Activated B cell treated with CpG ODN at 0.5 μM for 24 hours (primary cell): ENCODE data around the gene PIP5K1C. TPM values are rescaled to one million over a fixed set of nuclear protein-coding genes. Genes with fewer than 3 reads are reported as not detected.

ENCODE experiments used
- ATAC-seq: fragments of 200-7000 bp; cut with Tn5 transposase; one replicate; pipeline ENCODE4 v1.10.0; 2021; ENCODE audit warnings: low read depth, mild to moderate bottlenecking, moderate library complexity
- CTCF ChIA-PET: fragments of 350-600 bp; sonication (Branson Sonifier 250); formaldehyde crosslinking; loops from one replicate; lab custom pipeline; 2021; ENCODE audit warnings: antibody characterized with exemption; lab: Charles Lee
- POLR2A ChIA-PET: fragments of 350-600 bp; sonication (Branson Sonifier 250); formaldehyde crosslinking; loops from one replicate; lab custom pipeline; 2021; ENCODE audit warnings: antibody characterized with exemption; lab: Charles Lee
- DNase-seq: peaks from one replicate; pipeline ENCODE4 v3.0.0; 2022
- H3K27ac Mint-ChIP-seq: one replicate; pipeline ENCODE4 v1.8.0; 2020; ENCODE audit warnings: mixed read lengths
- H3K27me3 Mint-ChIP-seq: one replicate; pipeline ENCODE4 v1.8.0; 2021; ENCODE audit warnings: mixed read lengths
- H3K36me3 Mint-ChIP-seq: one replicate; pipeline ENCODE4 v1.8.0; 2021; ENCODE audit warnings: low read depth, mixed read lengths
- H3K4me1 Mint-ChIP-seq: one replicate; pipeline ENCODE4 v1.8.0; 2021; ENCODE audit warnings: mixed read lengths
- H3K4me3 Mint-ChIP-seq: one replicate; pipeline ENCODE4 v1.8.0; 2020; ENCODE audit warnings: mild to moderate bottlenecking, mixed read lengths
- H3K9me3 Mint-ChIP-seq: one replicate; pipeline ENCODE4 v1.8.0; 2020; ENCODE audit warnings: mixed read lengths
- intact Hi-C: fragments of 100-400 bp; cut with micrococcal nuclease; formaldehyde crosslinking; loops from one replicate; pipeline ENCODE4 v1.15.1; 2024
- total RNA-seq: library from RNA; stranded (reverse); gene quantifications from 2 replicates; pipeline ENCODE4 v1.2.3, GENCODE V29; 2022
- TF ChIP-seq, protein P1 (sequence below): fragments of 200-600 bp; IDR thresholded peaks from one replicate; pipeline ENCODE4 v1.8.0; 2022; ENCODE audit warnings: antibody characterized with exemption, mild to moderate bottlenecking

PIP5K1C gene
- total RNA-seq, 1 donor from 2014 or later = 31.1 TPM

DNA sequence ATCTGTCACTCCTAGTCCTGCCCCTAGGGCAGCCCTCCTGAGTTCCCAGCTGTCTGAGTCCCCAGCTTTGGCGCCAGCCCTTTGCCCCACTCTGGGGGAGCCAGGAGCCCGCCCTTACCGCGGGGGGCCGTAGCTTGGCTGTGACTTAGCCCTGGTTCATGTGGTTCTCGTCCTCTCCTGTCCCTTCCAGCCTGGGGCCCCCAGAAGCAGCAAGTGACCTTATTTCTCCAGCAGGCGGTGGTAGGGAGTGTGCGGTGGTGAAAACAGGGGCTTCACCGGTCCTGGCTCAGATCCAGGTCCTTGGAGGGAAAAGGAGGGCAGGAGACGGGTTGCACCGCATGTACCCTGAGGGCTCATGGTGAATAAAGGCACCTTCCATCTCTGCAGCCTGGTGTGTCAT lies 107.1 kb downstream of the PIP5K1C start:
- H3K4me3 Mint-ChIP-seq = no peak overlapping the region
- H3K4me1 Mint-ChIP-seq = no peaks in the 10 kb centered on the region
- intact Hi-C loops = no loop called here
- no peaks in the 10 kb centered on the region for H3K27me3 Mint-ChIP-seq
- ChIA-PET CTCF (no interaction called here), POLR2A (no interaction called here)
- no peak overlapping the region for H3K27ac Mint-ChIP-seq
- ATAC-seq = no peak
- H3K36me3 Mint-ChIP-seq = no peaks in the 10 kb centered on the region
- TF ChIP-seq, protein P1, sequence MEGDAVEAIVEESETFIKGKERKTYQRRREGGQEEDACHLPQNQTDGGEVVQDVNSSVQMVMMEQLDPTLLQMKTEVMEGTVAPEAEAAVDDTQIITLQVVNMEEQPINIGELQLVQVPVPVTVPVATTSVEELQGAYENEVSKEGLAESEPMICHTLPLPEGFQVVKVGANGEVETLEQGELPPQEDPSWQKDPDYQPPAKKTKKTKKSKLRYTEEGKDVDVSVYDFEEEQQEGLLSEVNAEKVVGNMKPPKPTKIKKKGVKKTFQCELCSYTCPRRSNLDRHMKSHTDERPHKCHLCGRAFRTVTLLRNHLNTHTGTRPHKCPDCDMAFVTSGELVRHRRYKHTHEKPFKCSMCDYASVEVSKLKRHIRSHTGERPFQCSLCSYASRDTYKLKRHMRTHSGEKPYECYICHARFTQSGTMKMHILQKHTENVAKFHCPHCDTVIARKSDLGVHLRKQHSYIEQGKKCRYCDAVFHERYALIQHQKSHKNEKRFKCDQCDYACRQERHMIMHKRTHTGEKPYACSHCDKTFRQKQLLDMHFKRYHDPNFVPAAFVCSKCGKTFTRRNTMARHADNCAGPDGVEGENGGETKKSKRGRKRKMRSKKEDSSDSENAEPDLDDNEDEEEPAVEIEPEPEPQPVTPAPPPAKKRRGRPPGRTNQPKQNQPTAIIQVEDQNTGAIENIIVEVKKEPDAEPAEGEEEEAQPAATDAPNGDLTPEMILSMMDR = no peak
- no peaks in the 10 kb centered on the region for H3K9me3 Mint-ChIP-seq
- DNase-seq = no peak

DNA sequence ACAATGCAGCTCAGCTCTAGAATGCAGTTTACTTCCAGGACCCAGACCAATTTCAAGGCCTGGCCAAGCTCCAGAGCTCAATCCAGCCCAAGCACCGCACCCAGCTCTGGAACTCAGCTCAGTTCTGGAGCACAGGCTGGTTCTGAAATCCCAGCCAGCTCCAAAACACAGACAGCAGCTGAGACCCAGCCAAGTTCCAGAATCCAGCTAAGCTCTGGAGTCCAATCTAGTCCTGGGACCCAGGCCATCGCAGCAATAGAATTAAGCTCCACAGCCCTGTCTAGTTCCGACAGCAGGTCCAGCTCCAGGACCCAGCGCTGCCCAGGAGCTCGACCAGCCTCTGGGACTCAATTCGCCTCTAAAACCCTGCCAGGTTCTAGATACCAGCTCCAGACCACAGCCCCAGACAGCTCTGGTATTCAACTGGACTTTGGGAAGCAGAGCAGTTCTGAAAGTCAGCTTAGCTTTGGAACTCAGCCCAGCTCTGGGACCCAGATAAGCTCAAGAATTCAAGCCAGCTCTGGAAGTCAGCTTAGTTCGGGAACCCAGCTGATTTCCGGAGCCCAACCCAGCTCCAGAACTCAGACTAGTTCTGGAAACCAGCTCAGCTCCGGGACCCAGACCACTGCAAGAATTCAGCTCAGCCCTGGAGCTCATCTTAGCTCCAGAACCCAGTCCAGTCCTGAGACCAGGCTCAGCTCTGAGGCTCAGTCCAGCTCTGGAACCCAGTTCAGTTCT lies 108.2 kb downstream of the PIP5K1C start:
- H3K4me1 Mint-ChIP-seq = no peaks in the 10 kb centered on the region
- ChIA-PET POLR2A (no interaction called here), CTCF (interaction anchor here (1.3 to 1.5 kb wide), 3 partner anchors 15 to 126 kb away, joined by 3 to 6 read pairs (median 3); partner anchors contain the start of gene TBXA2R)
- TF ChIP-seq, protein P1 = no peak
- H3K9me3 Mint-ChIP-seq = no peaks in the 10 kb centered on the region
- ATAC-seq (no peak), DNase-seq (no peak)
- no peaks in the 10 kb centered on the region for H3K27me3 Mint-ChIP-seq
- no peak overlapping the region for H3K4me3 Mint-ChIP-seq
- H3K27ac Mint-ChIP-seq = no peak overlapping the region
- intact Hi-C loops = no loop called here
- H3K36me3 Mint-ChIP-seq = no peaks in the 10 kb centered on the region

DNA sequence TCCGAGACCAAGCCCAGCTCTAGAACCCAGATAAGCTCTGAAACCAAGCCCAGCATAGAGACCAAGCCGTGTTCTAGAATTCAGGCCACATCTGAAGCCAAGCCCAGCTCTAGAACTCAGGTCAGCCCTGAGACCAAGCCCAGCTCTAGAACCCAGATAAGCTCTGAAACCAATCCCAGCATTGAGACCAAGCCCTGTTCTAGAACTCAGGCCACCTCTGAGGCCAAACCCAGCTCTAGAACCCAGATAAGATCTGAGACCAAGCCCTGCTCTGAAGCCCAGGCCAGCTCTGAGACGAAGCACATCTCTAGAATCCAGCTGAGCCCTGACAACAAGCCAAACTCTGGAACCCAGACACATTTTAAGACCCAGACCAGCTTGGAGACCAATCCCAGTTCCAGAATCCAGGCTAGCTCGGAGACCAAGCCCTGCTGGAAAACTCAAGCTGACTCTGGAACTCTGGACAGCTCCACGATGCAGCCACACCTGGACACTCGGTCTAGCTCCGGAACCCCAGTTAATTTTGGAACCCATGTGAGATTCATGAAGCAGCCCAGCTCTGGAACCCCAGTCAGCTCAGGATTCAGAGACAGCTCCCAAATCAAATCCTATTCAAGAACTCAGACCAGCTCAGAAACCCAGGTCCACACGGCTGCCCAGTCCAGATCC lies 109.1 kb downstream of the PIP5K1C start:
- Mint-ChIP-seq H3K9me3 (no peaks in the 10 kb centered on the region), H3K27ac (no peak overlapping the region), H3K27me3 (no peaks in the 10 kb centered on the region), H3K36me3 (no peaks in the 10 kb centered on the region), H3K4me3 (no peak overlapping the region), H3K4me1 (no peaks in the 10 kb centered on the region)
- ATAC-seq = no peak
- CTCF ChIA-PET = interaction anchor here (1.3 to 1.5 kb wide), 2 partner anchors 16 to 127 kb away, joined by 3 read pairs; partner anchors contain the start of gene TBXA2R
- POLR2A ChIA-PET = interaction anchor here (0.9 to 1.2 kb wide), 2 partner anchors 14 to 34 kb away, joined by 3 read pairs; no protein-coding TSS in a partner anchor
- intact Hi-C loops = no loop called here
- TF ChIP-seq, protein P1 = no peak
- no peak for DNase-seq

DNA sequence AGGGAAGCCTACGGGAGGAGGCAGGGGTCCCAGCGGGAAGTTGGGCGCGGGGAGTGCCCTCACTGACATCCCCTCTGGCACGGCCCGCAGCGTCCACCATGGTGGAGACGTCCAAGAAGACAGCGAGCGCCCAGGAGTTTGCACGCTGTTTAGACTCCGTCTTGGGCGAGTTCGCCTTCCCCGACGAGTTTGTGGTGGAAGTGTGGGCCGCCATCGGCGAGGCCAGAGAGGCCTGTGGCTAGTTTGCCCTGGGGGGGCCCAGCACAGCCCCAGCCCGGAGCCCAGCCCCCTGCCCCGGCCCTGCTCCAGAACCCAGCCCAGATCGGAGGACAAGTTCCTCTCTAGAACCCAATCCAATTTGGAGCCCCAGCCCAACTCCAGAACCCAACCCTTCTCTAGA lies 110.3 kb downstream of the PIP5K1C start:
- POLR2A ChIA-PET = interaction anchor here (1.2 kb wide), 1 partner anchor 15 kb away, joined by 3 read pairs; no protein-coding TSS in a partner anchor
- H3K9me3 Mint-ChIP-seq = no peaks in the 10 kb centered on the region
- TF ChIP-seq, protein P1 = no peak
- ATAC-seq = no peak
- H3K4me3 Mint-ChIP-seq = no peak overlapping the region
- intact Hi-C loops = no loop called here
- DNase-seq = no peak
- CTCF ChIA-PET = no interaction called here
- no peaks in the 10 kb centered on the region for H3K27me3 Mint-ChIP-seq
- H3K27ac Mint-ChIP-seq = no peak overlapping the region
- no peaks in the 10 kb centered on the region for H3K4me1 Mint-ChIP-seq
- no peaks in the 10 kb centered on the region for H3K36me3 Mint-ChIP-seq

DNA sequence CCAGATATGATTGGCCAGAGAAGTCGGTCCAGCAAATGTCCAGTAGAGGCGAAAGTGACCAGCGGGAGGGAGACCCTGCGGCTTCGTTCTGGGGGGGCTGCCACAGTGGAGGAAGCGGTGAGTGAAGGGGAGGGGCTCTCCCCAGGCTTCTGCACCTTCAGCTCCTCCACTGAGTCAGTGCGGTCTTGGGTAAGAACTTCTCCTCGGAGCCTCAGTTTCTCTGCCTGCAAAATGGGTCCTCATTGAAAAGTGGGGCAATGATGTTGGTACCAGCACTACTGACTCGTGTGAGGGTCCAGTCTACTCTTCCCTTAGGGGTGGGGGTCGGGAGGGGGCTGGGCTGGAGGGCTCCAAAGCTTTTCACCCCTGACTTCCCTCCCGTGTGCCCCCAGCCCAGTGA lies 110.8 kb downstream of the PIP5K1C start:
- no peaks in the 10 kb centered on the region for H3K27me3 Mint-ChIP-seq
- no peak overlapping the region for H3K4me3 Mint-ChIP-seq
- intact Hi-C loops = no loop called here
- CTCF ChIA-PET = no interaction called here
- H3K36me3 Mint-ChIP-seq = no peaks in the 10 kb centered on the region
- no peaks in the 10 kb centered on the region for H3K4me1 Mint-ChIP-seq
- POLR2A ChIA-PET = no interaction called here
- H3K27ac Mint-ChIP-seq = no peak overlapping the region
- no peaks in the 10 kb centered on the region for H3K9me3 Mint-ChIP-seq
- ATAC-seq = no peak
- TF ChIP-seq, protein P1 = no peak
- no peak for DNase-seq
